ENCODE measurements around the gene MLPH.

MLPH gene

GRCh38 chr2:237575869-237576862 is 89.1 kb downstream of the MLPH start:
- TF ChIP-seq CTCF (IDR thresholded peaks at IDR 0.05; ENCODE audit: low read depth, low read length) = no peak
- no peak for TF ChIP-seq MYC (IDR thresholded peaks at IDR 0.05; ENCODE audit: low read depth, low read length)
- no peak for TF ChIP-seq MAX (IDR thresholded peaks at IDR 0.05; ENCODE audit: low read depth, low read length)
- TF ChIP-seq POLR2A (IDR thresholded peaks at IDR 0.05; ENCODE audit: extremely low read depth, insufficient read length) = no peak
- no peak overlapping the region for H3K4me3 ChIP-seq (ENCODE audit: low read depth, low read length)
- no peak for DNase-seq (ENCODE audit: low read depth)

- H3K4me3 ChIP-seq (ENCODE audit: low read depth, low read length) = no peak overlapping the region
- TF ChIP-seq POLR2A (IDR thresholded peaks at IDR 0.05; ENCODE audit: extremely low read depth, insufficient read length) = no peak
- TF ChIP-seq MYC (IDR thresholded peaks at IDR 0.05; ENCODE audit: low read depth, low read length) = no peak
- TF ChIP-seq CTCF (IDR thresholded peaks at IDR 0.05; ENCODE audit: low read depth, low read length) = no peak
- no peak for TF ChIP-seq MAX (IDR thresholded peaks at IDR 0.05; ENCODE audit: low read depth, low read length)
- DNase-seq (ENCODE audit: low read depth) = no peak
Measured at GRCh38 chr2:237576974-237577373, 89.9 kb downstream of the MLPH start.

DNA sequence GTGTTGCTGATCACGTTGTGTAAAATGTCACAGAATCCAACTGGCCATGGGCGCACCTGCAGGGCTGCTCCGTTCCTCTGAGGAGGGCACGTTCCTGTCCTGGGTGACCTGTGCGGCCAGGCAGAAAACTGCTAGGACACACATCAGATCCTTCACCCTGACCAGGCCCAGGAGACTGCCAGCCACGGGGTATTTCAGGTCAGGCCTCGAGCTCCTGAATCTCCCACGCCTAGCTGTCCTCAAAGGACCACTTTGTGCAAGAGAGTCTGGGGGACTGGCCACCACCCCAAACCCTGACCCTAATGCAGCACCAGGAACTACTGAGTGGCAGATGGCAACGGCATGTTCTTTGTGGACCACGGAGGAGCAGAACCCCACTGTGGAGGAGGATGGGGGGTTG is 90.4 kb downstream of the MLPH start:
- H3K4me3 ChIP-seq (ENCODE audit: low read depth, low read length) = no peak overlapping the region
- no peak for DNase-seq (ENCODE audit: low read depth)
- no peak for TF ChIP-seq CTCF (IDR thresholded peaks at IDR 0.05; ENCODE audit: low read depth, low read length)
- TF ChIP-seq MAX (IDR thresholded peaks at IDR 0.05; ENCODE audit: low read depth, low read length) = no peak
- TF ChIP-seq MYC (IDR thresholded peaks at IDR 0.05; ENCODE audit: low read depth, low read length) = no peak

- DNase-seq (ENCODE audit: low read depth) = no peak
- TF ChIP-seq MAX (IDR thresholded peaks at IDR 0.05; ENCODE audit: low read depth, low read length) (no peak), POLR2A (IDR thresholded peaks at IDR 0.05; ENCODE audit: extremely low read depth, insufficient read length) (no peak), MYC (IDR thresholded peaks at IDR 0.05; ENCODE audit: low read depth, low read length) (no peak), CTCF (IDR thresholded peaks at IDR 0.05; ENCODE audit: low read depth, low read length) (no peak)
- H3K4me3 ChIP-seq (ENCODE audit: low read depth, low read length) = no peak overlapping the region
Measured at GRCh38 chr2:237577956-237578870, 91.2 kb downstream of the MLPH start.

DNA sequence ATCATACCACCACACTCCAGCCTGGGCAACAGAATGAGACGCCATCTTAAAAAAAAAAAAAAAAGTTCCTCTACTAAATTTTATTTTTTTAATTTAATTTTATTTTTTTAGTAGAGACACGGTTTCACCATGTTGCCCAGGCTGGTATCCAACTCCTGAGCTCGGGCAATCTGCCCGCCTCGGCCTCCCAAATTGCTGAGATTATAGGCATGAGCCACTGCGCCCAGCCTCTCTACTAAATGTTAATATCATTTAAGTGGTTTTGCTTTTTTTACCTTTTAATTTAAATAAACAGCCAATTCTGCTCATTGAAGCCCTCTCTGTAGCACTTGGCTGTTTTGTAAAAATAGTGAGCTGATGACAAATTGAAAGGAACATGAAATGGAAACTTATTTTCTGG is 94.3 kb downstream of the MLPH start:
- no peak for DNase-seq (ENCODE audit: low read depth)
- H3K4me3 ChIP-seq (ENCODE audit: low read depth, low read length) = no peak overlapping the region
- TF ChIP-seq POLR2A (IDR thresholded peaks at IDR 0.05; ENCODE audit: extremely low read depth, insufficient read length) (no peak), MAX (IDR thresholded peaks at IDR 0.05; ENCODE audit: low read depth, low read length) (no peak)

Data from NB4 (cell line).